Mesenchymal stem cell (in vitro differentiated cells and primary cell): Measurements from ENCODE around the gene GABPB1.

Experiments used
- DNase-seq: peaks from one replicate; pipeline ENCODE4 v3.0.0-alpha.2; 2013
- H2AFZ ChIP-seq: one replicate; pipeline ENCODE4 v1.6.1; 2013; ENCODE audit warnings: low read depth, mild to moderate bottlenecking, control low read depth, inconsistent platforms, low read length, moderate library complexity
- H2AK5ac ChIP-seq: 2 replicates; pipeline ENCODE4 v1.6.1; 2013; ENCODE audit warnings: low read length, moderate library complexity, mild to moderate bottlenecking, inconsistent platforms; ENCODE audit not compliant: severe bottlenecking
- H2BK120ac ChIP-seq: one replicate; pipeline ENCODE4 v1.6.1; 2013; ENCODE audit warnings: low read depth, mild to moderate bottlenecking, inconsistent platforms, low read length, moderate library complexity
- H2BK12ac ChIP-seq, 2 experiments: one replicate each; pipeline ENCODE4 v1.6.1; 2013; ENCODE audit warnings: inconsistent platforms in 2 of 2, low read length in 2 of 2, mild to moderate bottlenecking in 2 of 2, moderate library complexity in 2 of 2, control low read depth in 1 of 2
- H2BK15ac ChIP-seq: one replicate; pipeline ENCODE4 v1.6.1; 2013; ENCODE audit warnings: mild to moderate bottlenecking, low read depth, inconsistent platforms; ENCODE audit not compliant: poor library complexity, severe bottlenecking
- H2BK5ac ChIP-seq: 2 replicates; pipeline ENCODE4 v1.6.1; 2013; ENCODE audit warnings: low read depth, mild to moderate bottlenecking, low read length, control low read depth, inconsistent platforms; ENCODE audit not compliant: poor library complexity, severe bottlenecking
- H3K14ac ChIP-seq, 2 experiments: one replicate each; pipeline ENCODE4 v1.6.1; 2013; ENCODE audit warnings: inconsistent platforms in 2 of 2, low read length in 2 of 2, control low read depth in 1 of 2, mild to moderate bottlenecking in 1 of 2, moderate library complexity in 1 of 2
- H3K18ac ChIP-seq, 2 experiments: one replicate each; pipeline ENCODE4 v1.6.1; 2013; ENCODE audit warnings: inconsistent platforms in 2 of 2, low read length in 2 of 2, control low read depth in 1 of 2, low read depth in 1 of 2, mild to moderate bottlenecking in 1 of 2
- H3K23ac ChIP-seq, 2 experiments: one replicate each; pipeline ENCODE4 v1.6.1; 2013; ENCODE audit warnings: inconsistent platforms in 2 of 2, low read length in 2 of 2, mild to moderate bottlenecking in 2 of 2, moderate library complexity in 2 of 2, control low read depth in 1 of 2
- H3K27ac ChIP-seq: 2 replicates; pipeline ENCODE4 v1.5.1; 2013; ENCODE audit warnings: mild to moderate bottlenecking, moderate library complexity, low read length, control low read depth, inconsistent platforms; ENCODE audit not compliant: poor library complexity, severe bottlenecking
- H3K27me3 ChIP-seq, 2 experiments: 2 replicates each; pipeline versions ENCODE4 v1.6.1 to v1.7.0; 2013; ENCODE audit warnings: low read length in 2 of 2, mild to moderate bottlenecking in 2 of 2, moderate library complexity in 2 of 2, control low read depth in 1 of 2, inconsistent platforms in 1 of 2; ENCODE audit not compliant: control insufficient read depth in 1 of 2, insufficient read depth in 1 of 2
- H3K36me3 ChIP-seq, 2 experiments: 2 replicates each; pipeline versions ENCODE4 v1.6.1 to v1.7.0; 2013; ENCODE audit warnings: low read length in 2 of 2, control low read depth in 1 of 2, inconsistent platforms in 1 of 2, low read depth in 1 of 2, mild to moderate bottlenecking in 1 of 2; ENCODE audit not compliant: insufficient read depth in 2 of 2, control insufficient read depth in 1 of 2
- H3K4ac ChIP-seq, 2 experiments: one replicate each; pipeline ENCODE4 v1.6.1; 2013; ENCODE audit warnings: inconsistent platforms in 2 of 2, low read length in 2 of 2, mild to moderate bottlenecking in 2 of 2, moderate library complexity in 2 of 2, control low read depth in 1 of 2, low read depth in 1 of 2
- H3K4me1 ChIP-seq: 2 replicates; pipeline ENCODE4 v1.6.1; 2013; ENCODE audit warnings: low read depth, low read length, control low read depth; ENCODE audit not compliant: control insufficient read depth, insufficient read depth
- H3K4me2 ChIP-seq: 2 replicates; pipeline ENCODE4 v1.6.1; 2013; ENCODE audit warnings: low read length, mild to moderate bottlenecking, inconsistent platforms; ENCODE audit not compliant: poor library complexity, severe bottlenecking
- H3K4me3 ChIP-seq, 2 experiments: 2 replicates each; pipeline versions ENCODE4 v1.5.1 to v1.7.0; 2013; ENCODE audit warnings: low read length in 2 of 2, mild to moderate bottlenecking in 2 of 2, control low read depth in 1 of 2, low read depth in 1 of 2; ENCODE audit not compliant: insufficient read depth in 1 of 2
- H3K79me1 ChIP-seq: replicated peaks from 2 replicates; pipeline ENCODE4 v1.6.1; 2013; ENCODE audit warnings: mild to moderate bottlenecking, control low read depth, low read length, inconsistent platforms; ENCODE audit not compliant: poor library complexity, severe bottlenecking
- H3K9ac ChIP-seq: 2 replicates; pipeline ENCODE4 v1.7.0; 2013; ENCODE audit warnings: mild to moderate bottlenecking, low read length, moderate library complexity
- H3K9me3 ChIP-seq: 2 replicates; pipeline ENCODE4 v1.7.0; 2013; ENCODE audit warnings: mild to moderate bottlenecking, low read length; ENCODE audit not compliant: control insufficient read depth
- H4K8ac ChIP-seq: one replicate; pipeline ENCODE4 v1.6.1; 2013; ENCODE audit warnings: inconsistent platforms, mild to moderate bottlenecking, low read length, moderate library complexity
- H4K91ac ChIP-seq: one replicate; pipeline ENCODE4 v1.6.1; 2013; ENCODE audit warnings: mild to moderate bottlenecking, low read length, inconsistent platforms
- WGBS: methylation state at CpG from one replicate; pipeline ENCODE4 v1.1.7; 2013; ENCODE audit warnings: mixed read lengths; 5-methylcytosine and 5-hydroxymethylcytosine counted together

Gene GABPB1

DNA sequence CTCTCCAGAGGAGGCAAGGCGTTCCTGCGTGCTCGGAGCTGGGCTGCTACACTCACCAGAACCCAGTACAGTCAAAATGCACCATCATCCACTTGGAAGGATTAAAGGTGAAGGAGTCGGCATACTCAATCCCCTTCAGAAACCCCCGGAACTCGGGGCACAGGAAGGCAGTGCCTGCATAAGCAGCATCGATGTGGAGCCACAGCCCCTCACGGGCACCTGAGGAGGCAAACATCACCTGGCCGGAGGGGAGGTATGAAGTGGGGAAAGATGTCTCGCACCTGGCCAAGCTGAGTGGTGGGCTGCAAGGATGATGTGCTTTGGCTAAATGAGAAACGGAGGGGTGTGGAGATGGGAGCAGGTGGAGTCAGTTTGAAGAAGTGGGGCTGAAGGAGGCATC is 102.4 kb downstream of the GABPB1 start:
- WGBS, result 95% methylated on average over 11 of the region's 11 CpGs
- Histone ChIP-seq H2AK5ac (no peak overlapping the region), H3K4me3 (no peak overlapping the region), H4K91ac (no peak overlapping the region), H2BK15ac (no peak overlapping the region), H3K27me3 (peaks cover 15 to 19% of the 10 kb centered on the region in 2 experiments), H3K18ac (no peak overlapping the region), H3K23ac (no peak overlapping the region), H4K8ac (no peak overlapping the region), H3K4me1 (peaks cover 2% of the 10 kb centered on the region), H2AFZ (no peak overlapping the region), H3K9ac (no peak overlapping the region), H3K27ac (no peak overlapping the region), H3K36me3 (no peaks in the 10 kb centered on the region), H3K4ac (no peak overlapping the region), H2BK12ac (no peak overlapping the region), H2BK120ac (no peak overlapping the region), H3K14ac (no peak overlapping the region), H3K4me2 (no peak overlapping the region), H3K79me1 (no peaks in the 10 kb centered on the region), H2BK5ac (no peak overlapping the region), H3K9me3 (no peaks in the 10 kb centered on the region)
- DNase-seq, result no peak

DNA sequence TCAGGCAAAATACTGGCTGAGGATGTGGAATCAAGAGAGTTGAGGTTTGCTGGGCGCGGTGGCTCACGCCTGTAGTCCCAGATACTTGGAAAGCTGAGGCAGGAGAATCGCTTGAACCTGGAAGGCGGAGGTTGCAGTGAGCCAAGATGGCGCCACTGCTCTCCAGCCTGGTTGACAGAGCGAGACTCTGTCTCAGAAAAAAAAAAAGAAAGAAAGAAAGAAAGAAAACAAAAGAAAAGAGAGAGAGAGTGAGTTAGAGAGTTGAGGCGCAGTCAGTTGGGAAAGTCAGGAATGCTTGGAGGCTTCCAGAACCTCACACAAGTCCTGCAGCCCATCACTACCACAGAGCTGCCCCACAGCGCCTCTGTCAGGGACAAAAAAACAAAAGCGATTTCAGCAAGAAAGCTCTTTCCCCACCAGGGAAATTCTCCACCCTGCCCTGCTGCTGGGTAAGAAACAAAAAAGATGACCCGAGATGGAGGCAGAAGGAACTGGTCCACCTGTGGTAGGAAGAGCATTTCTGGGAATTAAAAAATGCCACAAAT is 103.3 kb downstream of the GABPB1 start:
- Histone ChIP-seq H2BK12ac (no peak overlapping the region), H2BK5ac (no peak overlapping the region)

DNA sequence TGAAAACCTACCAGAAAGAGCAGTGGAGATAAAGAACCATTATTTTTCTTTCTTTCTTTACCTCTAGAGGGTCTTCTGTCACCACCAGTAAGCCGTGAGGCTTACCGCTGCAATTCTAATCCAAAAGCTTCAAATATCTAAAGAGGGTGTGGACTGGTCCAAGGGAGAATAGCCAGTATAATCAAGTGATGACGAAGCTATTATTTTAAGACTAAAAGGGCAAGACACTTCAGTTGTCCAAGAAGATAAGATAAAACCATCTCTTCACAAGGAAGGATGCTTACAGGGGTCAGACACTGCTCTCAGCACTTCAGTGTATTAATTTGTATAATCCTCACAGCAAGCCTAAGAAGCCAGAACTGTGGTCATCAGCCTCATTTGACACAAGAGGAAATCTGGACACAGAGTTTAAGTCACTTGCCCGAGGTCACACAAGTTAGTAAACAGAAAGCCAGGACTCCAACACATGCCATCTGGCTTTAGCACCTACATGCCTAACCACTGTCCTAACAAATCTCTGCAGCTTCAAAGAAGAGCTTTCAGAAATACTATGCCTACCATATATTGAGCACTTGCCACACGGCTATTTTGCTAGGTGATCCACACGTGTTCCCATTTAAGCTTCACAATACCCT is 104.1 kb downstream of the GABPB1 start:
- no peaks in the 10 kb centered on the region for H3K36me3 ChIP-seq
- H2BK15ac ChIP-seq, result no peak overlapping the region
- H3K4me1 ChIP-seq, result peaks cover 2% of the 10 kb centered on the region
- no peak overlapping the region for H2AFZ ChIP-seq
- WGBS, result 76% methylated on average over 4 of the region's 6 CpGs
- no peak for DNase-seq
- no peak overlapping the region for H3K27ac ChIP-seq
- no peaks in the 10 kb centered on the region for H3K9me3 ChIP-seq
- no peaks in the 10 kb centered on the region for H3K79me1 ChIP-seq
- no peak overlapping the region for H2AK5ac ChIP-seq
- peaks cover 14 to 15% of the 10 kb centered on the region in 2 experiments for H3K27me3 ChIP-seq
- H3K4me3 ChIP-seq, result no peak overlapping the region
- no peak overlapping the region for H4K8ac ChIP-seq
- no peak overlapping the region for H2BK12ac ChIP-seq
- H2BK5ac ChIP-seq, result no peak overlapping the region
- H3K14ac ChIP-seq, result no peak overlapping the region
- H3K18ac ChIP-seq, result no peak overlapping the region
- no peak overlapping the region for H3K23ac ChIP-seq
- H3K4me2 ChIP-seq, result no peak overlapping the region
- no peak overlapping the region for H2BK120ac ChIP-seq
- H3K9ac ChIP-seq, result no peak overlapping the region
- H3K4ac ChIP-seq, result no peak overlapping the region
- H4K91ac ChIP-seq, result no peak overlapping the region

More for the DNA sequence above, 103.3 kb downstream of the GABPB1 start:
- 92% methylated on average over 10 of the region's 11 CpGs for WGBS
- no peak overlapping the region for H3K9ac ChIP-seq
- H3K27me3 ChIP-seq, result peaks cover 14 to 15% of the 10 kb centered on the region in 2 experiments
- H4K8ac ChIP-seq, result no peak overlapping the region
- no peak overlapping the region for H3K23ac ChIP-seq
- DNase-seq, result no peak
- H3K18ac ChIP-seq, result no peak overlapping the region
- no peak overlapping the region for H2BK120ac ChIP-seq
- no peak overlapping the region for H3K27ac ChIP-seq
- H3K14ac ChIP-seq, result no peak overlapping the region
- H3K4ac ChIP-seq, result no peak overlapping the region
- no peaks in the 10 kb centered on the region for H3K9me3 ChIP-seq
- no peaks in the 10 kb centered on the region for H3K36me3 ChIP-seq
- no peak overlapping the region for H4K91ac ChIP-seq
- no peak overlapping the region for H3K4me2 ChIP-seq
- no peak overlapping the region for H3K4me3 ChIP-seq
- no peak overlapping the region for H2AFZ ChIP-seq
- H2AK5ac ChIP-seq, result no peak overlapping the region
- no peak overlapping the region for H2BK15ac ChIP-seq
- peaks cover 2% of the 10 kb centered on the region for H3K4me1 ChIP-seq
- no peaks in the 10 kb centered on the region for H3K79me1 ChIP-seq

DNA sequence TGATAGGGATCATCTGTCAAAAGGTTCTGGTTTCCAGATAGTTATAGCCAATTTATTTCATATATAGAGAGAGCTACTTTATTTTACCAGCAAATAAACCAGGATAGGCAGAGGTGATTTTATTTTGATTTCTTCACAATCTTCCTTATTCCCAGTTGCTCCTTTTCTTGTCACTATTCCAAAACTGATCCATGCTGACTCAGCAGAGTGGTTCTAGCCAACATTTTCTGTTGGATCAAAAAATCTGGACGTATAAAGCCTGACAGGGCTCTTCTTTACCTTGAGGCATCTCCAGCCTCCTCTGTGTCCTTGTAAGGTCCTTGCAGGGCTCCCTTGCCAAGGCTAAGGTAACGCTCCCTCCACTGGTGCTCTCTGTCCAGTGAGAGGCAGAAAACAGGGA is 105.3 kb downstream of the GABPB1 start:
- Histone ChIP-seq H3K9me3 (no peaks in the 10 kb centered on the region), H3K4me3 (no peak overlapping the region), H2AFZ (no peak overlapping the region), H2BK120ac (no peak overlapping the region), H3K4me1 (peaks cover 2% of the 10 kb centered on the region), H2BK5ac (no peak overlapping the region), H3K27me3 (peaks cover 14 to 15% of the 10 kb centered on the region in 2 experiments), H2AK5ac (no peak overlapping the region), H4K91ac (no peak overlapping the region), H3K79me1 (no peaks in the 10 kb centered on the region), H3K14ac (no peak overlapping the region), H3K9ac (no peak overlapping the region), H3K4me2 (no peak overlapping the region), H3K36me3 (no peaks in the 10 kb centered on the region), H3K18ac (no peak overlapping the region), H2BK12ac (no peak overlapping the region), H4K8ac (no peak overlapping the region), H2BK15ac (no peak overlapping the region), H3K23ac (no peak overlapping the region), H3K27ac (no peak overlapping the region), H3K4ac (no peak overlapping the region)
- 84% methylated on average over 2 of the region's 2 CpGs for WGBS
- no peak for DNase-seq
